ENCODE measurements around the gene RPS18. TPM values are rescaled to one million over a fixed set of nuclear protein-coding genes. Genes with fewer than 3 reads are reported as not detected.

Gene RPS18
- total RNA-seq, 2 donors from 2014 or later, result 2,541 to 3,009 TPM

DNA sequence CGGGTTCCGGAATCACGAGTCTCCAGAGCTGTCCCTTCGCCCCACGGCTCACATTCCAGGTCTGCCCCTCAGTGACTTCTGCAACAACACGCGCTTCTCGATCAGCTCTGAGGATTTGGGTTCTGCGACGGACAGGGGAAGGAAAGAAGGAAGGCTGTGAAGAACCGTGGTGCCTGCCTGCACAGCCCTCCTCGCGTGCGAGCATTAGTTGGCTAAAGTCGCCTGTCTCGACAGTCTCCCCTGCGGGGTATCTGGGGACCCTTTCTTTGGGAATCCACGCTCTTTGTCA lies 23.3 kb upstream of the RPS18 start:
- peak overlapping the region; percentile 72 for H3K27ac ChIP-seq (ENCODE audit: low read depth, low read length)
- WGBS, 2 experiments (ENCODE audit: insufficient coverage in 1 of 2, insufficient read length in 1 of 2), result 7 to 9% methylated on average over 12 to 18 of the region's 18 CpGs
- no peaks in the 10 kb centered on the region for H3K9me3 Mint-ChIP-seq
- peaks cover 5% of the 10 kb centered on the region for H3K4me1 ChIP-seq (ENCODE audit: control insufficient read depth, insufficient read depth, low read length)
- H3K27me3 Mint-ChIP-seq (ENCODE audit: insufficient read depth), result peaks cover 26% of the 10 kb centered on the region
- peak overlapping the region; percentile 78 for H3K27ac Mint-ChIP-seq
- peaks cover 16% of the 10 kb centered on the region for H3K36me3 ChIP-seq (ENCODE audit: control insufficient read depth, insufficient read depth, low read length)
- no peaks in the 10 kb centered on the region for H3K9me3 ChIP-seq (ENCODE audit: control insufficient read depth, low read length)
- peak overlapping the region; percentile 6 for H3K9ac ChIP-seq (ENCODE audit: extremely low read depth, low read length, poor library complexity, severe bottlenecking)
- peaks cover 30% of the 10 kb centered on the region for H3K27me3 ChIP-seq (ENCODE audit: control insufficient read depth, insufficient read depth, low read length, poor library complexity, severe bottlenecking)
- no peak for DNase-seq
- H3K4me3 ChIP-seq (ENCODE audit: low read length), result peak overlapping the region; percentile 82
- TF ChIP-seq, protein P1, sequence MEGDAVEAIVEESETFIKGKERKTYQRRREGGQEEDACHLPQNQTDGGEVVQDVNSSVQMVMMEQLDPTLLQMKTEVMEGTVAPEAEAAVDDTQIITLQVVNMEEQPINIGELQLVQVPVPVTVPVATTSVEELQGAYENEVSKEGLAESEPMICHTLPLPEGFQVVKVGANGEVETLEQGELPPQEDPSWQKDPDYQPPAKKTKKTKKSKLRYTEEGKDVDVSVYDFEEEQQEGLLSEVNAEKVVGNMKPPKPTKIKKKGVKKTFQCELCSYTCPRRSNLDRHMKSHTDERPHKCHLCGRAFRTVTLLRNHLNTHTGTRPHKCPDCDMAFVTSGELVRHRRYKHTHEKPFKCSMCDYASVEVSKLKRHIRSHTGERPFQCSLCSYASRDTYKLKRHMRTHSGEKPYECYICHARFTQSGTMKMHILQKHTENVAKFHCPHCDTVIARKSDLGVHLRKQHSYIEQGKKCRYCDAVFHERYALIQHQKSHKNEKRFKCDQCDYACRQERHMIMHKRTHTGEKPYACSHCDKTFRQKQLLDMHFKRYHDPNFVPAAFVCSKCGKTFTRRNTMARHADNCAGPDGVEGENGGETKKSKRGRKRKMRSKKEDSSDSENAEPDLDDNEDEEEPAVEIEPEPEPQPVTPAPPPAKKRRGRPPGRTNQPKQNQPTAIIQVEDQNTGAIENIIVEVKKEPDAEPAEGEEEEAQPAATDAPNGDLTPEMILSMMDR (conservative IDR thresholded peaks at IDR 0.05), result peak; percentile 26
- peaks cover 19% of the 10 kb centered on the region for H3K36me3 Mint-ChIP-seq (ENCODE audit: low read depth)
- H3K4me3 Mint-ChIP-seq, result peak overlapping the region; percentile 66
- H3K4me1 Mint-ChIP-seq, result peaks cover 14% of the 10 kb centered on the region

DNA sequence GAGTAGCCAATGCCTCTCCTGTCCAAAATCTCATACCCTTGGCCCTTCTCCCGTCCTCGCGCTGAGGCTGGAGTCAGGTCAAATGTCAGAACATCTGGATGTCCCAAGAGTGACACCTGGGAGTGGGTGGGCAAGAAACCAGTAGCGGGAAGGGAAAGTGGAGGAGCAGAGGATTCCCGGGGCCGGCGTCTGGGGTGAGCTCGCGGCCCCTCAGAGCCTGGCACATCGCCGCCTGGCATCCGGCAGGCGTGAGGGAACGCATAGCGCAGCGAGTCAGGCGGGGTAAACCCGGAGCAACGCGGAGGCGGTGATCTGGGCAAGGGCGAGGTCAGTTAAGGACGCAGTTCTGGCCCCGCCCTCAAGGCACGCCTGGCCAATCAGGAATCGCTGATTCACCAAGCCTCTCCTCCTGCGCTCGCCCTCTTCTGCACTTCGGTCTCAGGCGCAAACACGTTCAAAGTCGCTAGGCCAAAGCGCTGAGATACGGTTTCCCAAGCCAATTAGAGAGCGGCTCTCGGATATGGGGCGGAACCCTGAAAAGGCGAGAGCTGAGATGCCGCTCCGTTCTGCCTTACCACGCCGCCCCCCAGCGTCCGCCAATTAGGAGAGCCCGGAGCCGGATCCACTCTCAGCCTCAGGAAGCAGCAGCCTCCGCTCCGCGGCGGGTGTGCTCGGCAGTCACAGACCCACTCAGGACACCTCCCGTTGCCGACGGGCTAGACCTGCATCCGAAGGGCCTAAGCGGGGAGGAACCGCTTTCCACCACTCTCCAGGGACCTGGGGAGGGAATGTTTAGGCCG lies 22.7 kb upstream of the RPS18 start:
- H3K36me3 Mint-ChIP-seq (ENCODE audit: low read depth), result peaks cover 19% of the 10 kb centered on the region
- Histone ChIP-seq H3K4me1 (ENCODE audit: control insufficient read depth, insufficient read depth, low read length) (peaks cover 5% of the 10 kb centered on the region), H3K36me3 (ENCODE audit: control insufficient read depth, insufficient read depth, low read length) (peaks cover 18% of the 10 kb centered on the region), H3K27ac (ENCODE audit: low read depth, low read length) (peak overlapping the region; percentile 72), H3K27me3 (ENCODE audit: control insufficient read depth, insufficient read depth, low read length, poor library complexity, severe bottlenecking) (peaks cover 30% of the 10 kb centered on the region), H3K9ac (ENCODE audit: extremely low read depth, low read length, poor library complexity, severe bottlenecking) (peak overlapping the region; percentile 57), H3K4me3 (ENCODE audit: low read length) (peak overlapping the region; percentile 89), H3K9me3 (ENCODE audit: control insufficient read depth, low read length) (no peaks in the 10 kb centered on the region)
- peaks cover 14% of the 10 kb centered on the region for H3K4me1 Mint-ChIP-seq
- 0% methylated on average over 21 to 58 of the region's 58 CpGs for WGBS, 2 experiments (ENCODE audit: insufficient coverage in 1 of 2, insufficient read length in 1 of 2)
- H3K27ac Mint-ChIP-seq, result peak overlapping the region; percentile 78
- H3K9me3 Mint-ChIP-seq, result no peaks in the 10 kb centered on the region
- H3K27me3 Mint-ChIP-seq (ENCODE audit: insufficient read depth), result peaks cover 24% of the 10 kb centered on the region
- TF ChIP-seq, protein P1 (conservative IDR thresholded peaks at IDR 0.05), result no peak
- peak; percentile 99 for DNase-seq
- H3K4me3 Mint-ChIP-seq, result peak overlapping the region; percentile 66

DNA sequence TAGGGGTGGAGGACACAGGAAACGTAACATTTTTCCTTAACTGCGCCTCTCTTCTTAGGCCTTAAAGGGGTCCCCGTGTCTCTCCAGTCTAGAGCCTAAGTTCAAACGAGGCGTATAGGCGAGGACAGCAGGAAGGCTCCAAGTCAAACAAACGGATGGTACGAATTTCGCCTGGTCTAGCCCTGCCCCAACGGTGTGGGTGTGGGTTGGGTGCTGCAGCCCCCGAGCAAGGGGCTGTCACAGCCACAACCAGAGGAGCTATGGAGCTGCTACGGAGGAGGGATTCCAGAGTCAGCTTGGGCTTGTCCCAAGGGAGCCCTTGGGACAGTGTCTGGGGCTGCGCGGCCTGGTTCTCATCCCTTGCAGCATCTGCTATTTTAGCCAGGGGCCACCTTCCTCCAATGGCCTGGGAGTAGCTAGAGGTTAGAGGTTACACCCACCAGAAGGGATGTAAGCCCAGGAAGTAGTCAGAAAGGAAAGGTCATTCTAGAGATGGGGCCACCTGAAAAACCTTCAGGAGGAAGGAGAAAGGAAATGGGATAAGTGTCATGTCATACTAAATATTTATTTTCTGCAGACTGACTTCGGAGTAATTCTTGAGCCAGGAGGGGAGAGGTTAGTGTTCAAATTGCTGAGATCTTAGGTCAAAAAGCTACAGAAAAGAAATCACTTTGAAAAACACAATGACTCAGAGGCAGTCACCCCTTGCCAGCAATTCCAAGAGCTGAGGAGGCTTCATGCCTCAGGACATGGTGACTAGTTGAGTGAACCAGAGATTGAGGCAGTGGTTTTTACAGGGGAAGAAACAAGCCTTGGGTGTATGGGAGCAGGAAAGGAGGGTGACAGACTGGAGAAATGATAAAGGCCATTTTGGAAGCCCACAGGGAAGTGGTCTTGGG lies 21.9 kb upstream of the RPS18 start:
- H3K27me3 ChIP-seq (ENCODE audit: control insufficient read depth, insufficient read depth, low read length, poor library complexity, severe bottlenecking), result peaks cover 30% of the 10 kb centered on the region
- Mint-ChIP-seq H3K36me3 (ENCODE audit: low read depth) (peaks cover 19% of the 10 kb centered on the region), H3K4me1 (peaks cover 14% of the 10 kb centered on the region), H3K27ac (no peak overlapping the region), H3K9me3 (no peaks in the 10 kb centered on the region), H3K4me3 (peak overlapping the region; percentile 66), H3K27me3 (ENCODE audit: insufficient read depth) (peaks cover 24% of the 10 kb centered on the region)
- H3K36me3 ChIP-seq (ENCODE audit: control insufficient read depth, insufficient read depth, low read length), result peaks cover 18% of the 10 kb centered on the region
- peaks cover 5% of the 10 kb centered on the region for H3K4me1 ChIP-seq (ENCODE audit: control insufficient read depth, insufficient read depth, low read length)
- DNase-seq, result no peak
- WGBS, 2 experiments (ENCODE audit: insufficient coverage in 1 of 2, insufficient read length in 1 of 2), result 37 to 44% methylated on average over 11 to 15 of the region's 15 CpGs
- H3K27ac ChIP-seq (ENCODE audit: low read depth, low read length), result peak overlapping the region; percentile 71
- H3K9me3 ChIP-seq (ENCODE audit: control insufficient read depth, low read length), result no peaks in the 10 kb centered on the region
- peak overlapping the region; percentile 57 for H3K9ac ChIP-seq (ENCODE audit: extremely low read depth, low read length, poor library complexity, severe bottlenecking)
- TF ChIP-seq, protein P1 (conservative IDR thresholded peaks at IDR 0.05), result no peak
- peak overlapping the region; percentile 89 for H3K4me3 ChIP-seq (ENCODE audit: low read length)
